ENCODE results near the gene TMUB1.

The TMUB1 gene

DNA sequence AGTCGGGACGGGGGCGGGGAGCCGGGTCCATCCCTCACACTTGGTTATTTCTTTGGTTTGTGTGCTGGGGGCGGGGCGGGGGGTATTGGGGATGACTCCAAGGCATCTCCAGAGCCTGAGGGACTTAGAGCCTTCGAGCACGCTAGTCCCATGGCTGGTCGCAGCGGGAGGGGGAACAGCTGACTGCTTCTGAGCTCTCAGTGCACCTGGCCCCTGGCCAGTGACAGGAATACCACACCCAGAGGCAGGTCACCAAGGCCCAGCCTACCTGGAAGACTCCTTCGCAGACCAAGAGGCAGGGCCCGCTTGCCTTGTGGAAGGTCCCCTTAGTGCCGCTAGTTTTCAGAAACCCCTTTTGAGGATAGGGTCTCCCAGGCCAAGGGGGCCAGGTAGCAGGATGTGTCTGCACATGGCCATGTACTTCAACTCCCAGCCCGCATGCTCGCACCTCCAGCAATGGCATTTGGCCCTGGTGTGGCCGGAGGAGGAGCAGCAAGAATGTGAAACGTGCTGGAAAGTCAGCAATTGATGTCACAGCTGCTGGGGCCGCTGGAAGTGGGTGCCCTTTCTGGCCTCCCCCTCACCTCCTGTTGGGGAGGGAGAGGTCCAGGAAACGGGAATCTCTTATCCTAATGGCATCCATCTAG, 43.3 kb upstream of the TMUB1 start:
- H3K4me1 ChIP-seq (ENCODE audit: control insufficient read depth in 2 of 2, insufficient read depth in 2 of 2, low read length in 2 of 2), result peaks cover 5 to 14% of the 10 kb centered on the region in 2 donors
- no peak overlapping the region for H3K4me3 ChIP-seq (ENCODE audit: low read length in 2 of 2)
- H3K27ac ChIP-seq (ENCODE audit: low read depth in 2 of 2, low read length in 2 of 2), result peak overlapping the region; percentile 63 to 83
- no peak overlapping the region for H3K9ac ChIP-seq (ENCODE audit: low read depth in 1 of 2, low read length in 2 of 2)
- H3K27me3 ChIP-seq (ENCODE audit: control insufficient read depth in 2 of 2, insufficient read depth in 2 of 2, low read length in 2 of 2), result no peaks in the 10 kb centered on the region
- H3K36me3 ChIP-seq (ENCODE audit: control insufficient read depth in 2 of 2, insufficient read depth in 2 of 2, low read length in 2 of 2), result peaks cover 20 to 25% of the 10 kb centered on the region in 2 donors
- no peaks in the 10 kb centered on the region for H3K9me3 ChIP-seq (ENCODE audit: control insufficient read depth in 2 of 2, low read length in 2 of 2)

DNA sequence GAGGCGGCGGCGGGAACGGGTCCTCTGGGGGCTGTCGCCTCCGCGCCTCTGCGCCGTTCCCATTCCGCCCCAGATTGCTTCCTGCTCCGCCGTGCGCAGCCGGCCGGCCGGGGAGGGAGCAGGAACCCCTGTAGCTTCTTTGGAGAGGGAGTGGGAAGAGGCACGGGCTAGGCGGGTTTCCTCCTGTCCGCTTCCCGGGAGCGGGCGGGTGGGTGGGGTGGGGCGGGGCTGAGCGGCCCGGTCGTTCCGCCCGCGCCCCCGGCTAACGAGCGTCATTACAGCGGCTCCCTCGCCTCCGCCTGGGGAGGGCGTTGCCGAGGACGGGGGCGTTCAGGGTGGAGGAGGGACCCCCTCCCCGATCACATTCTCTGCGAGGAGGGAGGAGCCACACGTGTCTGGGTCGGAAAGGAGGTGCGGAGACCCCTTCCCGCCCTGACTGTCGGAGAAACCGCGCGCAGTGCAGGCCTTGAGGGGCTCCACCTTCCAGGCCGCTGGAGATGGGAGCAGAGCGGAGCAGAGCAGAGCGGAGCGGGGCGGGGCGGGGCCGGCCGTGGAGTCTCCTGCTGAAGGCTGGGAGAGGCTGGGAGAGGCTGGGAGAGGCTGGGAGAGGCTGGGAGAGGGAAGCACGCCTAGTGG, 42.7 kb upstream of the TMUB1 start:
- H3K36me3 ChIP-seq (ENCODE audit: control insufficient read depth in 2 of 2, insufficient read depth in 2 of 2, low read length in 2 of 2), result peaks cover 17 to 26% of the 10 kb centered on the region in 2 donors
- H3K9ac ChIP-seq (ENCODE audit: low read depth in 1 of 2, low read length in 2 of 2), result peak overlapping the region in 1 of 2 donors; percentile 53
- H3K27ac ChIP-seq (ENCODE audit: low read depth in 2 of 2, low read length in 2 of 2), result peak overlapping the region; percentile 63 to 83

DNA sequence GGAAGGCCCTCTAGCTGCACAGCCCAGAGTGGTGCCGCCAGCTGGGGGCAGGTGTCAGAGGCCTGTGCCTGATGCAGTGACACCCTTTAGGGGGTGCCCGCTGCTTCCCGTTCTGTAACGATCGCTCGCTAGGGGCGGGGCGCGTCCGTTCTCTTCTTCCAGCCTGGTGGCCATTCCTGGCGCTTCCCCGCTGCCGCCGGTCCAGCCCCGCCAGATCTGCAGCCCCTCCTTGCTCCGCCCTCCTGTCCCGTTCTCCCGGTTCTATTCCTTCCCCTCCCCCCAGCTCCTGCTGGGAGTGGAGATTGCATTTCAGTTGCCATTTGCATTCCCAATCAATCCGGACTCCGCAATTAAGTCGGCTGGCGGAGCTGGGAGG, 42.2 kb upstream of the TMUB1 start:
- Histone ChIP-seq H3K4me3 (ENCODE audit: low read length in 2 of 2) (peak overlapping the region; percentile 51 to 62), H3K27me3 (ENCODE audit: control insufficient read depth in 2 of 2, insufficient read depth in 2 of 2, low read length in 2 of 2) (no peaks in the 10 kb centered on the region), H3K36me3 (ENCODE audit: control insufficient read depth in 2 of 2, insufficient read depth in 2 of 2, low read length in 2 of 2) (peaks cover 13 to 26% of the 10 kb centered on the region in 2 donors), H3K27ac (ENCODE audit: low read depth in 2 of 2, low read length in 2 of 2) (peak overlapping the region; percentile 63 to 76), H3K9me3 (ENCODE audit: control insufficient read depth in 2 of 2, low read length in 2 of 2) (no peaks in the 10 kb centered on the region), H3K9ac (ENCODE audit: low read depth in 1 of 2, low read length in 2 of 2) (peak overlapping the region in 1 of 2 donors; percentile 53), H3K4me1 (ENCODE audit: control insufficient read depth in 2 of 2, insufficient read depth in 2 of 2, low read length in 2 of 2) (peaks cover 5 to 14% of the 10 kb centered on the region in 2 donors)

More for the DNA sequence above, 42.7 kb upstream of the TMUB1 start:
- H3K4me3 ChIP-seq (ENCODE audit: low read length in 2 of 2), result peak overlapping the region; percentile 51 to 62
- H3K9me3 ChIP-seq (ENCODE audit: control insufficient read depth in 2 of 2, low read length in 2 of 2), result no peaks in the 10 kb centered on the region
- H3K4me1 ChIP-seq (ENCODE audit: control insufficient read depth in 2 of 2, insufficient read depth in 2 of 2, low read length in 2 of 2), result peaks cover 5 to 14% of the 10 kb centered on the region in 2 donors
- H3K27me3 ChIP-seq (ENCODE audit: control insufficient read depth in 2 of 2, insufficient read depth in 2 of 2, low read length in 2 of 2), result no peaks in the 10 kb centered on the region

DNA sequence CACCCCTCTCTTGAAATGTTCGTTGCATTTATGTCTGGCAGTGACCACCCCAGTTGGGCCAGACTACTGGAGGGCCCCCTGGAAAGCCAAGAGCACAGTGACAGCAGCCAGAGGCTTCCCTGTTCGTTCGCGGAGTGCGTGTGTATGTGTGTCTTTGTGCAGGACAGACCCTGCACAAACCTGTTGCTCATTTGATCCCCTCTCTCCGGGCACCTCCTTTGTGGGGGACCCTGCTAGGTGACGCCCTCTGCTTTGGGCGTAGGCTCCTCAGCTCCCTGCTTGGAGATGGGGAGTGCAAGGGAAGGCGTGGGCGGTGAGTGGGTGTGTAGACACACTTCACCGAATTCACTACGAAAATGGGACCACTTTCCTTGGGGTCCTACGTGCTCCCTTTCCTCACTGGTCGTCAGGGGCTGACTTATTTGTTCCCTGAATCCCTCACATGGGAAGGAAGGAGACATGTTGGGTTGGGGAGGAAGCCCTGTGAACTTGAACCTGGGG, 41.7 kb upstream of the TMUB1 start:
- peak overlapping the region in 1 of 2 donors; percentile 76 for H3K27ac ChIP-seq (ENCODE audit: low read depth in 2 of 2, low read length in 2 of 2)
- peaks cover 9 to 24% of the 10 kb centered on the region in 2 donors for H3K36me3 ChIP-seq (ENCODE audit: control insufficient read depth in 2 of 2, insufficient read depth in 2 of 2, low read length in 2 of 2)
- H3K9me3 ChIP-seq (ENCODE audit: control insufficient read depth in 2 of 2, low read length in 2 of 2), result no peaks in the 10 kb centered on the region
- peak overlapping the region in 1 of 2 donors; percentile 53 for H3K9ac ChIP-seq (ENCODE audit: low read depth in 1 of 2, low read length in 2 of 2)
- peaks cover 5 to 14% of the 10 kb centered on the region in 2 donors for H3K4me1 ChIP-seq (ENCODE audit: control insufficient read depth in 2 of 2, insufficient read depth in 2 of 2, low read length in 2 of 2)
- no peaks in the 10 kb centered on the region for H3K27me3 ChIP-seq (ENCODE audit: control insufficient read depth in 2 of 2, insufficient read depth in 2 of 2, low read length in 2 of 2)
- peak overlapping the region; percentile 51 to 62 for H3K4me3 ChIP-seq (ENCODE audit: low read length in 2 of 2)

DNA sequence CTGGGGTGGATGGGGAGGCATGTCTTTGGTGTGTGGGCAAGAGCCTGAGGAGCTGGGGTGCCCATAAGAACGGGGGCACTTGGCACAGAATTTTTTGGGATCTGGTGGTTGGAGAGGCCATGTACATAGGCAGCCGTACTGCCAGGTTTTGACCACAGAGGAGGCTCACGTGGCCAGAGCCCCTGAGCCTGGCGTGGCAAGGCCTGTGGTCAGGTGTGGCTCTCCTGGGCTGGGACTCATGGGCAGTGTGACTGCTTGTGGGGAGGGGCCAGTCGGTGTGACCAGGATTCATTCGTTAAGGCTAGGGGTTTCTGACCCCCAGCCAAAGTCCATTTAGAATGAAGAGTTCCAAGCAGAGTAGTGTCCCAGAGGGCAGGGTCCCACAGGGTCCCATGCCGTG, 41.2 kb upstream of the TMUB1 start:
- Histone ChIP-seq H3K27me3 (ENCODE audit: control insufficient read depth in 2 of 2, insufficient read depth in 2 of 2, low read length in 2 of 2) (no peaks in the 10 kb centered on the region), H3K9ac (ENCODE audit: low read depth in 1 of 2, low read length in 2 of 2) (no peak overlapping the region), H3K4me3 (ENCODE audit: low read length in 2 of 2) (no peak overlapping the region), H3K4me1 (ENCODE audit: control insufficient read depth in 2 of 2, insufficient read depth in 2 of 2, low read length in 2 of 2) (peaks cover 5 to 14% of the 10 kb centered on the region in 2 donors), H3K36me3 (ENCODE audit: control insufficient read depth in 2 of 2, insufficient read depth in 2 of 2, low read length in 2 of 2) (peaks cover 7 to 24% of the 10 kb centered on the region in 2 donors), H3K9me3 (ENCODE audit: control insufficient read depth in 2 of 2, low read length in 2 of 2) (no peaks in the 10 kb centered on the region), H3K27ac (ENCODE audit: low read depth in 2 of 2, low read length in 2 of 2) (no peak overlapping the region)

DNA sequence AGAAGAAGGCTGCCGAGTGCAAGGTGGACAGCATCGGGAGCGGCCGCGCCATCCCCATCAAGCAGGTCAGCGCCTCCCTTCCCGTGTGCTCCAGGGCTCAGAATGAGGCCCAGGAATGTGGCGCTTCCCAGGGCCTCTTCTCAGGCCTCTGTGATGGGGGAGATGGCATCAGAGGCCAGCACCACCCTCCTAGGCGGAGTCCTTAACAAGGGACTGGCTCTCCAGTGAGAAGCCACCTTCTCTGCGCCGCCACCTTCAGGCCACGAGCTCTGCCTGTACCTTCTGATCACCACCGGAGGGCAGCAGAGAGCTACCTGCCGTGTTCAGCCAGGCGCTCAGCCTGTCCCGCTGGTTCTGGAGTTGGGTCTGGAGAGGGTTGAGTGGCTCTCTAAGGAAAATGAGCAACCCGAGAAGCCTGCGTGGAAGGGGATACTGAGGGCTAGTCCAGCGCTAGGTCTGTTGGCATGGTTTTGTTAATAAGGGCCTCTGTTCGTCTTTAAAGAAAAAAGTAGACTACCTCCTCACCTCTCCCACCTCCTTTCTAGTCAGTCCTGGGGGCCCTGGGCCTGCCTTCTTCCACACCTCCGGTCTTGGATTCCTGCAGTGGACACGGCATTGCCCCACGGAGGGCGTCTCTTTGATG, 40.6 kb upstream of the TMUB1 start:
- Histone ChIP-seq H3K9ac (ENCODE audit: low read depth in 1 of 2, low read length in 2 of 2) (no peak overlapping the region), H3K4me3 (ENCODE audit: low read length in 2 of 2) (no peak overlapping the region)

DNA sequence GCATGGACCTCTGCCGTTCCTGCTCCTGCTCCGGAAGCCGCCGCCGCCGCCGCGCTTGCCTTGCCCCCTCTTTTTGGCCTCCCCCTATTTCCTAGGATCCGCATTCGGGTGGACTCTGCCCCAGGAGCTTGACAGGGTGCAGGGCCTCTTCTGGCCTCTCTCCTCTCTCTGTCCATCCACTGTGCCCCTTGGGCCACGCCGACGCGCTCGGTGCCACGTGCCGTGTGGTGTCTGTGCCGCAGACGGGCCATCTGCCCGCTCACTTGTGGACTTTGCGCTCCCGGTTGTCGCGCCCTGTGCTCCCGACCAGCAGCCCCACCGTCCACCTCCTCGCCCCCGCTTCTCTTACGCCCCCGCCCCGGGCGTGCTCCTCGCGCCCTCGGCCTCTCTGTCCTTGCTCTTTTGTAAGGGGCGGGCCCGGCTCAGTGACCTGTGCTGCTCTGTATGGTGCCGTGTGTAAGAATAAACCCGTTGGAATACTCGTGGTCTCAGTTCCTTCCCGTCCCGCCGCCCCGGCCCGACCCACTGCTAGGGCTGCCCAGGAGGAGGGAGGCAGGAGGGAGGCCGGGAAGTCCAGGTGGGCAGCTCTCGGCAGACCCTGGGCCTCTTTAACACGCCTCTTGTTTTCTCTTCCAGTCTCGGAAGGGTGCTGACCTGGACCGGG, 40.0 kb upstream of the TMUB1 start:
- no peak overlapping the region for H3K9ac ChIP-seq (ENCODE audit: low read depth in 1 of 2, low read length in 2 of 2)
- H3K27me3 ChIP-seq (ENCODE audit: control insufficient read depth in 2 of 2, insufficient read depth in 2 of 2, low read length in 2 of 2), result no peaks in the 10 kb centered on the region
- H3K9me3 ChIP-seq (ENCODE audit: control insufficient read depth in 2 of 2, low read length in 2 of 2), result no peaks in the 10 kb centered on the region
- H3K4me1 ChIP-seq (ENCODE audit: control insufficient read depth in 2 of 2, insufficient read depth in 2 of 2, low read length in 2 of 2), result peaks cover 5 to 14% of the 10 kb centered on the region in 2 donors
- peaks cover 11 to 31% of the 10 kb centered on the region in 2 donors for H3K36me3 ChIP-seq (ENCODE audit: control insufficient read depth in 2 of 2, insufficient read depth in 2 of 2, low read length in 2 of 2)
- H3K4me3 ChIP-seq (ENCODE audit: low read length in 2 of 2), result no peak overlapping the region
- no peak overlapping the region for H3K27ac ChIP-seq (ENCODE audit: low read depth in 2 of 2, low read length in 2 of 2)

More for the DNA sequence above, 40.6 kb upstream of the TMUB1 start:
- Histone ChIP-seq H3K27me3 (ENCODE audit: control insufficient read depth in 2 of 2, insufficient read depth in 2 of 2, low read length in 2 of 2) (no peaks in the 10 kb centered on the region), H3K9me3 (ENCODE audit: control insufficient read depth in 2 of 2, low read length in 2 of 2) (no peaks in the 10 kb centered on the region), H3K27ac (ENCODE audit: low read depth in 2 of 2, low read length in 2 of 2) (no peak overlapping the region), H3K4me1 (ENCODE audit: control insufficient read depth in 2 of 2, insufficient read depth in 2 of 2, low read length in 2 of 2) (peaks cover 5 to 14% of the 10 kb centered on the region in 2 donors), H3K36me3 (ENCODE audit: control insufficient read depth in 2 of 2, insufficient read depth in 2 of 2, low read length in 2 of 2) (peaks cover 12 to 29% of the 10 kb centered on the region in 2 donors)

DNA sequence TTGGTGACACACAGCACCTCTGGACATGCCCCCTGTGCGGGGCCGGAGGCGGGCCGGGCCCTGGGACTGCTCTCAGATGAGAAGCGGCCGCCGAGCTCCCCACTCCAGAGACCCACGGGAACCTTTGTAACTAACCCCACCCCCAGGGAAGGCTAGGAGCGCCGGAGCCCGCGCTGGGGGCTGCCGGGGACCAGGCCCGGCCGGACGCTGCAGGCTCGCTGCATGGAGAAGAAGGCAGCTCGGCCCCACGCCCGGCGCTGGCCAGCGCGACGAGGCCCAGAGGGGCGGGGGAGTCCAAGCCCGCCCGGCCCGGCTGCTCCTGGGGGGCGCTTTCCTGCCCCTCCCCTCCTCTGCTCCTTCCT, 39.5 kb upstream of the TMUB1 start:
- H3K9ac ChIP-seq (ENCODE audit: low read depth in 1 of 2, low read length in 2 of 2), result no peak overlapping the region
- H3K4me1 ChIP-seq (ENCODE audit: control insufficient read depth in 2 of 2, insufficient read depth in 2 of 2, low read length in 2 of 2), result peaks cover 5 to 14% of the 10 kb centered on the region in 2 donors
- H3K36me3 ChIP-seq (ENCODE audit: control insufficient read depth in 2 of 2, insufficient read depth in 2 of 2, low read length in 2 of 2), result peaks cover 16 to 30% of the 10 kb centered on the region in 2 donors
- no peaks in the 10 kb centered on the region for H3K27me3 ChIP-seq (ENCODE audit: control insufficient read depth in 2 of 2, insufficient read depth in 2 of 2, low read length in 2 of 2)
- no peak overlapping the region for H3K4me3 ChIP-seq (ENCODE audit: low read length in 2 of 2)
- H3K27ac ChIP-seq (ENCODE audit: low read depth in 2 of 2, low read length in 2 of 2), result no peak overlapping the region
- no peaks in the 10 kb centered on the region for H3K9me3 ChIP-seq (ENCODE audit: control insufficient read depth in 2 of 2, low read length in 2 of 2)

DNA sequence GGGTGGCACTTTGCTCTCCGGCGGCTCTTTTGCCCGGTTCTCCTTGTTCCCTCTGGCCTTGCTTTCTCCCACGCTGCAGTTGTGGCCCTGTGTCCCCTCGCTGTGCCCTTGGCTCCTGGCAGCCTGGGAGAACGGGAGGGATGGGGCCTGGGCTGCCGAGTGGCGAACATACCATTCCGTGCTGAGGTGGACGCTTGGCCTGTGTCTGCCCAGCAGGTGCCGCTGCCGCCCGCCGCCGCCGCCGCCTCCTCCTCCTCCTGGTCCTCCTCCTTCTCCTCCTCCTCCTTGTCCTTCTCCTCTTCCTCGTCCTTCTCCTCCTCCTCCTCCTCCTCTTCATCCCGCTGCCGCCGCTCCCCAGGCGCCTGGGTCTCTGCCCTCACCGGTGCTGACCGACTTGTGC, 39.0 kb upstream of the TMUB1 start:
- no peak overlapping the region for H3K27ac ChIP-seq (ENCODE audit: low read depth in 2 of 2, low read length in 2 of 2)
- peaks cover 21 to 30% of the 10 kb centered on the region in 2 donors for H3K36me3 ChIP-seq (ENCODE audit: control insufficient read depth in 2 of 2, insufficient read depth in 2 of 2, low read length in 2 of 2)
- H3K4me3 ChIP-seq (ENCODE audit: low read length in 2 of 2), result no peak overlapping the region
- H3K9me3 ChIP-seq (ENCODE audit: control insufficient read depth in 2 of 2, low read length in 2 of 2), result no peaks in the 10 kb centered on the region
- no peaks in the 10 kb centered on the region for H3K27me3 ChIP-seq (ENCODE audit: control insufficient read depth in 2 of 2, insufficient read depth in 2 of 2, low read length in 2 of 2)
- H3K4me1 ChIP-seq (ENCODE audit: control insufficient read depth in 2 of 2, insufficient read depth in 2 of 2, low read length in 2 of 2), result peaks cover 5 to 14% of the 10 kb centered on the region in 2 donors
- H3K9ac ChIP-seq (ENCODE audit: low read depth in 1 of 2, low read length in 2 of 2), result no peak overlapping the region

All from mucosa of rectum (tissue), 2 donors.